ENCODE data around the gene GCNT2.

GRCh38 chr6:10618409-10618808 lies 97.3 kb downstream of the GCNT2 start:
- no peak for TF ChIP-seq POLR2AphosphoS5 (IDR thresholded peaks at IDR 0.05; ENCODE audit: borderline replicate concordance, low read depth, low read length)
- no peak for TF ChIP-seq EZH2 (IDR thresholded peaks at IDR 0.05)
- TF ChIP-seq FOXP2 (optimal IDR thresholded peaks at IDR 0.05; ENCODE audit: control extremely low read depth, extremely low read length, insufficient read depth), result no peak
